ENCODE results near the gene PAQR5. TPM values are rescaled to one million over a fixed set of nuclear protein-coding genes. Genes with fewer than 3 reads are reported as not detected.

The PAQR5 gene
- polyA plus RNA-seq, 1 experiment = 2.8 TPM

DNA sequence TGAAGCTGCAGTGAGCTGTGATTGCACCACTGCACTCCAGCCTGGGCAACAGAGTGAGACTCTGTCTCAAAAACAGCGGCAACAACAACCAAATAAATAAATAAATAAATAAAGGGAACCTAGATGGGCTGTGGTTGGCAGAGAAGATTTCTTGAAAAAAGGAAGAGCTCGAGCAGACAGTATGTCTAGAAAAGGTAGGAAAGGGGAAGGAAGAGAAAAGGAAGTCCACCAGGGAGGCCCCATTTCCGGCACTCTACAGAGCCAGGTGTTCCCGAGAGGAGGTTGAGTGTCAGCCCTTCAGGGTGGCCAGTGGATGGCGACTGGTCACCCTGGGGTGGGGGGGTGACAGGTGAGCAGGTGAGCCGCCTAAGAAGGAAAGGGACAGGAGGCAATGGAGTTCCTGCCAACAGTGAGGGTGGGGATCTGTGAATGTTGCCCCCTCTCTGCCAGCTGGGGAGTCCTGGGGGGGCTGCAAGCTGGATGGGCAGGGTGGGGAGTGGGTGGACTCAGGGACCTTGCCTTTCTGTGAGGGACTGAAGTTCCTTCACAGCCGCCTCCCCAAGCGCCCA lies 14.8 kb downstream of the PAQR5 start:
- DNase-seq (ENCODE audit: low read depth) = no peak
- TF ChIP-seq, protein P1, sequence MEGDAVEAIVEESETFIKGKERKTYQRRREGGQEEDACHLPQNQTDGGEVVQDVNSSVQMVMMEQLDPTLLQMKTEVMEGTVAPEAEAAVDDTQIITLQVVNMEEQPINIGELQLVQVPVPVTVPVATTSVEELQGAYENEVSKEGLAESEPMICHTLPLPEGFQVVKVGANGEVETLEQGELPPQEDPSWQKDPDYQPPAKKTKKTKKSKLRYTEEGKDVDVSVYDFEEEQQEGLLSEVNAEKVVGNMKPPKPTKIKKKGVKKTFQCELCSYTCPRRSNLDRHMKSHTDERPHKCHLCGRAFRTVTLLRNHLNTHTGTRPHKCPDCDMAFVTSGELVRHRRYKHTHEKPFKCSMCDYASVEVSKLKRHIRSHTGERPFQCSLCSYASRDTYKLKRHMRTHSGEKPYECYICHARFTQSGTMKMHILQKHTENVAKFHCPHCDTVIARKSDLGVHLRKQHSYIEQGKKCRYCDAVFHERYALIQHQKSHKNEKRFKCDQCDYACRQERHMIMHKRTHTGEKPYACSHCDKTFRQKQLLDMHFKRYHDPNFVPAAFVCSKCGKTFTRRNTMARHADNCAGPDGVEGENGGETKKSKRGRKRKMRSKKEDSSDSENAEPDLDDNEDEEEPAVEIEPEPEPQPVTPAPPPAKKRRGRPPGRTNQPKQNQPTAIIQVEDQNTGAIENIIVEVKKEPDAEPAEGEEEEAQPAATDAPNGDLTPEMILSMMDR (IDR thresholded peaks at IDR 0.05; ENCODE audit: insufficient read depth, low read depth, low read length) = no peak
- Histone ChIP-seq H3K4me3 (ENCODE audit: low read depth, low read length) (no peak overlapping the region), H3K36me3 (ENCODE audit: control insufficient read depth, insufficient read depth, low read length) (no peaks in the 10 kb centered on the region), H3K27me3 (ENCODE audit: control insufficient read depth, insufficient read depth, low read length) (no peaks in the 10 kb centered on the region)
- ChIA-PET CTCF (interaction anchor here (1.4 kb wide), 1 partner anchor 29 kb away, joined by 3 read pairs; no protein-coding TSS in a partner anchor), POLR2A (no interaction called here)

DNA sequence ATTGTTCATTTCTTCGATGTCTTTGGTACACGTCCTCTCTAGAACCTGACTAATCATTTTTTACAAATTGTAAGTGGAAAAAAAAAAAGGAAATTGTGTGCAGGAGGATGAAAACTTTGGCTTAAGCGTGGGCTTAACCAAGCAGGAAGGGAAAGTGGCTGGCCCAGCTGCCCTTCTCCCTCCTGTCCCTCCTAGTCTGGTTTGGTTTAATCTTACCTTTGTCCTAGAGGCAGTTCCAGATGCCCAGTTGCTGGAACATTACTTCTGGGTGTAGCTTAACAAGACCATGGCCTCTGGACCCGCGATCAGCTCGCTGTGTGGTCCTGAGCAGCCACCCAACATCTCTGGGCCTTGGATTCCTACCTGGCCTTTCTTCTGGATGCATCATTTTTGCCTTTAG lies 15.4 kb downstream of the PAQR5 start:
- H3K4me3 ChIP-seq (ENCODE audit: low read depth, low read length) = no peak overlapping the region
- H3K36me3 ChIP-seq (ENCODE audit: control insufficient read depth, insufficient read depth, low read length) = no peaks in the 10 kb centered on the region
- TF ChIP-seq, protein P1 (IDR thresholded peaks at IDR 0.05; ENCODE audit: insufficient read depth, low read depth, low read length) = no peak
- POLR2A ChIA-PET = no interaction called here
- CTCF ChIA-PET = no interaction called here
- DNase-seq (ENCODE audit: low read depth) = no peak
- H3K27me3 ChIP-seq (ENCODE audit: control insufficient read depth, insufficient read depth, low read length) = no peaks in the 10 kb centered on the region

DNA sequence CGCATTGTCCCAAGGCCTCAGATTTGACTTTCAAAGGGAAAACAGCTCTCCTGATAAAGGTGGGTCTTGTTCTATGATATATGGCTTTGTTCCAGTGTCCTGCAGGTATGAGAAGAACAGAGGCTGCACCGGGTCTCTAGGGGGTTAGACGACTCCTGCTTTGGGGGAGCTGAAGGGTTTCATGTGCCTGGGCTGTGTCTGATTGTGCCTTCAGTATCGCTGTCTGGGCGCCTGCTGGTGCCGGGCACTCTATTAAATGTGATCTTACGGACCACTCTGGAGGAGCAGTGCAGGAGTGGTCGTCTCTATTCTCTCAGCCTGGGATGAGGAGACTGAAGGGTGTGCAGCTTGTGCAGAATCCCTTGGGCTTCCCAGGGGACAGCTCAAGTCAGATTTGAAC lies 16.0 kb downstream of the PAQR5 start:
- TF ChIP-seq, protein P1 (IDR thresholded peaks at IDR 0.05; ENCODE audit: insufficient read depth, low read depth, low read length) = no peak
- no peak for DNase-seq (ENCODE audit: low read depth)
- CTCF ChIA-PET = interaction anchor here (0.6 kb wide), 1 partner anchor 73 kb away, joined by 3 read pairs; no protein-coding TSS in a partner anchor

DNA sequence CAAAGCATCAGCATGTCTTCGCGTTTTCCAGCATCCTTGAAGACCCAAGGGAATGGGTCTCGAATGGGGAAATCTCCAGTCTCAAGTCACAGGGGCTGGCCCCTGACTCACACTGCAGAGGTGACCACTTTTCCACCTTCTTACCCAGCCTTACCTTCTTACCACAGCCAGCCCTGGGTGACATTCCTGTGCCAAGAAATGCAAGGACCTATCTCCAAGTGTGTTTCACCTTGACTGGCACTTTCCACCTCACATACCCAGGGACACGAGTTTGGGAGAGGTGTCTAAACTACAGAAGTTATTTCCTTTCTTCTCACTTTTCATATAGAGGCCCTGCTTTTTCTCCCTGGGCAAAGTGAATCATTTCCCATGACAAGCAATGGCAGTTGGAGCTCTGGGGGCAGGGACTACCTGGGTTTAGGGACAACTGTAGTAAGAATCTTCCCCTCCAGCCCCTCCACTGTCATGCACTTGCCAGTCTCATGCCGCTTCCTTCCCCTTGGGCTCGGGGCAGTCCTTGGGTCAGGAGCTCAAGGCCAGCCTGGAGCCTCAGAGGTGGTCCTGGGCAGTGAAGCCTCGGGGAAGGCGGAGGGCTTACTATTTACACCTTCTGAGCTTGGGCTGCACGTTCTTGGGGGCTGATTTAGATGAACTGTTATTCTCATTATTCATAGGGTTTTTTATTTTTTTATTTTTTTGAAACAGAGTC lies 16.8 kb downstream of the PAQR5 start:
- DNase-seq (ENCODE audit: low read depth) = no peak
- POLR2A ChIA-PET = no interaction called here
- CTCF ChIA-PET = interaction anchor here (0.6 kb wide), 1 partner anchor 18 kb away, joined by 3 read pairs; no protein-coding TSS in a partner anchor
- TF ChIP-seq, protein P1 (IDR thresholded peaks at IDR 0.05; ENCODE audit: insufficient read depth, low read depth, low read length) = no peak
- H3K27me3 ChIP-seq (ENCODE audit: control insufficient read depth, insufficient read depth, low read length) = no peaks in the 10 kb centered on the region
- no peaks in the 10 kb centered on the region for H3K36me3 ChIP-seq (ENCODE audit: control insufficient read depth, insufficient read depth, low read length)
- H3K4me3 ChIP-seq (ENCODE audit: low read depth, low read length) = no peak overlapping the region

More for the DNA sequence above, 16.0 kb downstream of the PAQR5 start:
- POLR2A ChIA-PET = no interaction called here
- Histone ChIP-seq H3K36me3 (ENCODE audit: control insufficient read depth, insufficient read depth, low read length) (no peaks in the 10 kb centered on the region), H3K27me3 (ENCODE audit: control insufficient read depth, insufficient read depth, low read length) (no peaks in the 10 kb centered on the region), H3K4me3 (ENCODE audit: low read depth, low read length) (no peak overlapping the region)

DNA sequence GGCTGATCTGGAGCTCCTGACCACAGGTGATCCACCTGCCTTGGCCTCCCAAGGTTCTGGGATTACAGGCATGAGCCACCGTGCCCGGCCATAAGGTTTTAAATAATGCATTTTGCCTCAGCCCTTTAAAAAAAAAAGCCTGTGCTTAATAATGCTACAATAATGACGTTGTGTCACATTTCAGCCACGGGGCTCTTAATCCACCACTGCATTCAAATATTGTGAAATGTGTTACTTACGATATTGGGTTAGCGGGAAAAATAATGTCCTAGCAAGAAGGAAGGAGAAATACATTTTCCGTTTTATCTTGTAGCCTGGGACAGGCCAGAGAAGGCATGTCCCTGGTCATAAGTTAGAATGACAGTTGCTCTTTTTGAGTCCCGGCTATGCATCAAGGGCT lies 17.6 kb downstream of the PAQR5 start:
- ChIA-PET POLR2A (no interaction called here), CTCF (interaction anchor here (0.6 to 1.3 kb wide), 2 partner anchors 12 to 18 kb away, joined by 3 read pairs; no protein-coding TSS in a partner anchor)
- Histone ChIP-seq H3K36me3 (ENCODE audit: control insufficient read depth, insufficient read depth, low read length) (no peaks in the 10 kb centered on the region), H3K4me3 (ENCODE audit: low read depth, low read length) (no peak overlapping the region), H3K27me3 (ENCODE audit: control insufficient read depth, insufficient read depth, low read length) (no peaks in the 10 kb centered on the region)
- DNase-seq (ENCODE audit: low read depth) = no peak
- TF ChIP-seq, protein P1 (IDR thresholded peaks at IDR 0.05; ENCODE audit: insufficient read depth, low read depth, low read length) = no peak

All from BJ (cell line).